Mucosa of descending colon (tissue), 3 donors: Measurements from ENCODE around the gene DAAM2. TPM values are rescaled to one million over a fixed set of nuclear protein-coding genes. Genes with fewer than 3 reads are reported as not detected.

ENCODE experiments used
- ATAC-seq: fragments of 200-7000 bp; cut with Tn5 transposase; one replicate; pipeline ENCODE4 v1.9.1; 2020; ENCODE audit warnings: mild to moderate bottlenecking, moderate library complexity
- DNase-seq, 3 donors: peaks; one replicate each; pipeline ENCODE4 v3.0.0-alpha.2; 2020
- H3K36me3 ChIP-seq: fragments of 200-600 bp; one replicate; pipeline ENCODE4 v1.8.0; 2021; ENCODE audit warnings: low read depth, mild to moderate bottlenecking
- H3K4me1 ChIP-seq: fragments of 200-600 bp; one replicate; pipeline ENCODE4 v1.8.0; 2021; ENCODE audit warnings: low read depth, mild to moderate bottlenecking
- H3K4me3 ChIP-seq: fragments of 200-600 bp; one replicate; pipeline ENCODE4 v1.8.0; 2021; ENCODE audit warnings: mild to moderate bottlenecking
- H3K9me3 ChIP-seq: fragments of 200-600 bp; one replicate; pipeline ENCODE4 v1.8.0; 2021; ENCODE audit warnings: mild to moderate bottlenecking
- CTCF ChIP-seq: fragments of 200-600 bp; IDR thresholded peaks from one replicate; pipeline ENCODE4 v1.8.0; 2022; ENCODE audit warnings: antibody characterized with exemption, mild to moderate bottlenecking
- intact Hi-C, 2 donors: fragments of 100-400 bp; cut with DNase I in 1 of 2; cut with micrococcal nuclease in 1 of 2; formaldehyde crosslinking; loops; one replicate each; pipeline versions ENCODE4 v1.11.0 to v1.11.1; 2022; cut with DNase I, micrococcal nuclease
- total RNA-seq, 3 donors: library from RNA; stranded (reverse); fragmentation: NEBNext Ultra II Directional in 2 of 3; extraction: Animal tissue kit (Norgen Biotek cat#: 25700) in 2 of 3; gene quantifications; one replicate each; pipeline versions ENCODE4 v1.2.1 to v1.2.4, GENCODE V29; 2021 to 2023
- donor health status: DM: no; HTN: no; CAD: no; lungs with moderate emphysema.
- donor health status: DM: no; HTN: no; CAD: no.
- donor health status: DM: no; HTN: yes; CAD: no.

Gene DAAM2
- total RNA-seq, 3 donors from 2014 or later = 6.1 to 27.8 (median 9.1) TPM

DNA sequence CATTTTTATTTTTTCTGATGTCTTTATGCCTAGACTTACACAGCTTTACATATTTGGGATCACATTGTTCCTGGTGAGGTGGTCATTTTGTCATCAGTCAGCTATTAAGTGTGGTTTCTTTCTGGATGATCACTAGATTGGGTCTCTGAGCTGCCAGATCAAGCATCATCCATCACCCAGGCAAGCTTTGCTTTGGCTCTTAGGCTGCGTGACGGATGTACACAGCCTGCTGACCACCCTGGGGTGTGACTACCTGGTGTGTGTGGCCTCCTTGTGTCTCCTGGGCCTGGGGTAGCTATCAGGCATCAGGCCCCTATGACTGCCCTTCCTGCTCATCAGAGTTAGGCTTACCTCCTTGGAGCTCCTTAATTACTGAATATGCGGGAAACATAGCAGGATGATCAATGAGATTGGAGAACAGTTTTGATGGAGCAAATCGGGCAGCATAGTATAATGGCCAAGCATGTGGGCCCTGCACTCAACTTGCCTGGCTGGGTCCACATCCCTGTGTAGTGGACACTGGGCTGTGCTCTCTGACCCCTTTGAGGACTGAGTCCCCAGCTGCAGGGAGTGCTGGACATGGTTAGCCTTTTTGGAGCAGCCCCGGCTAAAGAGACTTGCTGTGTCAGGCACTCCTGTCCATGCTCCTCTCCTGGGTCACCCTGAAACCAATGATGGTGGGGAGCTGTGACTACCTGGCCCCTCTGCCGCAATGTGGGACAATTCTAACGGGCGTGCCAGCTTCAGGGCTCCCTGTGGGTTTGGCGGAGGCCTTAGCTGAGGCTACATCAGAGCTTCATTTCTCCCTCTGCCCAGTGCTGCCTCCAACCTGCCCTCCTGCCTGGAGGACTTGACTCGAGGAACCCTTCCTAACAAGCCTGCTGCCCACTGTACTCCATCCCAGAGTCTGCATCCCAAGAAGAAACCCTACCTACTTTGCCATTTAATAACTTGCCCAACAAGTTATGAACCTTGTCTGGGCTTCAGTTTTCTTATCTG, 8.2 kb downstream of the DAAM2 start:
- ATAC-seq (no peak), DNase-seq (no peak)
- H3K9me3 ChIP-seq = no peaks in the 10 kb centered on the region
- intact Hi-C loops = no loop called here
- H3K4me3 ChIP-seq = no peak overlapping the region
- no peak for TF ChIP-seq CTCF
- H3K4me1 ChIP-seq = peaks cover 3% of the 10 kb centered on the region
- H3K36me3 ChIP-seq = no peaks in the 10 kb centered on the region

GRCh38 chr6:39801456-39802251, 9.5 kb downstream of the DAAM2 start:
- Histone ChIP-seq H3K36me3 (no peaks in the 10 kb centered on the region), H3K4me1 (peaks cover 3% of the 10 kb centered on the region), H3K9me3 (no peaks in the 10 kb centered on the region), H3K4me3 (no peak overlapping the region)
- no peak for TF ChIP-seq CTCF
- intact Hi-C loops = no loop called here
- DNase-seq (no peak), ATAC-seq (no peak)

GRCh38 chr6:39803872-39804271, 11.7 kb downstream of the DAAM2 start:
- H3K4me1 ChIP-seq = peaks cover 3% of the 10 kb centered on the region

GRCh38 chr6:39804466-39805065, 12.4 kb downstream of the DAAM2 start:
- Histone ChIP-seq H3K4me1 (peaks cover 3% of the 10 kb centered on the region), H3K36me3 (no peaks in the 10 kb centered on the region), H3K9me3 (no peaks in the 10 kb centered on the region), H3K4me3 (no peak overlapping the region)
- intact Hi-C loops = no loop called here
- no peak for TF ChIP-seq CTCF
- DNase-seq (no peak), ATAC-seq (no peak)

More at GRCh38 chr6:39803872-39804271, 11.7 kb downstream of the DAAM2 start:
- Histone ChIP-seq H3K9me3 (no peaks in the 10 kb centered on the region), H3K36me3 (no peaks in the 10 kb centered on the region), H3K4me3 (no peak overlapping the region)
- no peak for TF ChIP-seq CTCF
- ATAC-seq (no peak), DNase-seq (no peak)
- intact Hi-C loops = no loop called here

DNA sequence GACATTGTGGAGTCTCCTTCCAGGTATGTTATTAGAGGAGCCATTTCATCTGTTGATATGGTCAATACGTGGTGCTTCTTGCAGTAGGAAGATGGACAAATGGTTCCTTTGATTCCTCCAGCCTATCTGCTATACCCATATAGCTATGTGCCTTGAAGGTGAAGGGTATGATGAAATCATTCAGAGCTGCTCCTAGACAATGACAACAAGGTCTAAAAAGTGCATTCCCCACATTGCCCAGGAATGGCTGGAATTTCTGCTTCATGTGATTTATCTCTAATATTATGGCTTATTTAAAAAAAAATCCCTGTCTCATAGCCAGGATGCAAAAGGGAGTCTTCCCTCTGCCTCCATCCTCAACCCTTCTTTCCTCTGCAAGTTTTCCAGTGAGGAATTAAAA, 14.1 kb downstream of the DAAM2 start:
- ATAC-seq (no peak), DNase-seq (no peak)
- intact Hi-C loops = no loop called here

More for the DNA sequence above, 14.1 kb downstream of the DAAM2 start:
- Histone ChIP-seq H3K4me1 (peaks cover 3% of the 10 kb centered on the region), H3K9me3 (no peaks in the 10 kb centered on the region), H3K36me3 (no peaks in the 10 kb centered on the region), H3K4me3 (no peak overlapping the region)
- TF ChIP-seq CTCF = no peak
